GM04504 (cell line): ENCODE results near the gene ACTA2.
"Not testable (repeated sequence)": the region's sequence is repeated elsewhere in the genome, so short reads cannot be mapped to it uniquely, and the experiment has no call there.

Experiments
- DNase-seq: peaks from one replicate; pipeline ENCODE4 v3.0.0-alpha.2; 2012; ENCODE audit warnings: low read depth

Gene ACTA2

DNA sequence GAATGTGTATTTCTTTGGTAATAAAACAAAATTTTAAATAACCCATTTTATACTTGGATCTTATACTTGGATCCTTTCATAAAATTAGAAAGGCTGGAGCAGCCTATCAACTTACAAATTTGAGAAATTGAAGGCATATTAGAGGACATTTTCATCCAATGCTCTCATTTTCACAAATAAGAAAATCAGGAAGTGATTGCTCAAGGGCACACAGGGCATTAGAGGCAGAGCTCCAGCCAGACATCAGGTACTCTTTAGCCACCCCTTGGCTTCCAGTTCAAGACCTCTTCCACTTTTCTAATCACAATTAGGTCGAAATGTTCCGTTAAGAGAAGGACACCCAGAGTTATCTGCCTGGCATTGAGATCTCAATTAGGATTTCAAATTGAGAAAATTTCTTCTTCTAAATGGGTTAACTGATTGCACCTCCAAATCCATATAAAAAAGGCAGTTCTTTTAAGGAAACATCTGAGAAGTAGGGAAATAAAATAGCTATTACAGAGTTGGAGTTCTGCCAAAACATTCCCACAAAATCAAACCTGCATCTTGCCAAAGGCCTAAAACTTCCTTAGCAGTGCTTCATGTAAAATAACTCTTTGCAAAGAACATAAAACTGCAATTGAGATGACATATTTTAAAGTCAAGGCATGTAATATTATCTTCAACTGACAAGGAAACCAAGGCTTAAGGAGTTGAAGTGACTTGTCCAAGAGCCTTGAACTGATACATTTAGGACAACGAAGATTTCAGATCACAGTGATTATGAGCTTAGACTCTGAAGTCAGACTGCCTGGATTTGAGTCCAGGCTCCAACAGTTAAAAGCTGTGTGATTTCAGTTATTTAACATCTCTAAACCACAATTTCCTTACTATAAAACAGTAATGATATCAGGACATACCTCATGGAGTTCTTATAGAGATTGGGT, 2.4 kb downstream of the ACTA2 start:
- no peak for DNase-seq

- DNase-seq = no peak
Measured at GRCh38 chr10:88949051-88949450, 3.5 kb downstream of the ACTA2 start.

GRCh38 chr10:88946965-88947590, 5.5 kb downstream of the ACTA2 start:
- DNase-seq = no peak

DNA sequence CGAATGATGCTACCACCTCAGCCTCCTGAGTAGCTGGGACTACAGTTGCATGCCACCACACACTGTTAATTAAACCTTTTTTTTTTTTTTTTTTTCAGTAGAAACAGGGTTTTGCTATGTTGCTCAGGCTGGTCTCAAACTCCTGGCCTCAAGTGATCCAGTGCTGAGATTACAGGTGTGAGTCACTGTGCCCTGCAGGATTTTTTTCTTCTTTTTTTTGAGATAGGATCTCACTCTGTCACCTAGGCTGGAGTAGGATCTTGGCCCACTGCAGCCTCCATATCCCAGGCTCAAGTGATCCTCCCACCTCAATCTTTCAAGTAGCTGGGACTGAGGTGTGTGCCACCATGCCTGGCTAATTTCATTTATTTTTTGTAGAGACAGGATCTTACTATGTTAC, 6.4 kb downstream of the ACTA2 start:
- DNase-seq = no peak

DNA sequence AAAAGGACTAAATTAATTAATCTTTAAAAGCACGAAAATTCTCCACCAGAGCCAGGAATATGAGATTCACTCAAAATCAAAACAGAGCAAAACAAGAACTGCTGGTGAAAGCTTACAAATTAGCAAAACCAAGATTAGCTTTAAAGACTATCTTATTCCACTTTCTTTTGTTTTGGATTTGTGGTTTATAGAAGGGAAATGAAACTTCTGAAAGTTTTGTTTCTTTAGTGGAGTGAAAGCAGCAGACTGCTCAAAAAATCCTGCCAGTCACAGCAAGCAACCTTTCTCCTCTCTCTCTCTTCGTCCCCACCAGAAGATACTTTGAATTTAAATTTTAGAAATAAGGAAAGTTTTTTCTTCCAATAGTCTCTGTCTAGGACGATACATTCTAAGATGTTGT, 7.8 kb downstream of the ACTA2 start:
- no peak for DNase-seq

GRCh38 chr10:88943778-88944177, 8.8 kb downstream of the ACTA2 start:
- no peak for DNase-seq

DNA sequence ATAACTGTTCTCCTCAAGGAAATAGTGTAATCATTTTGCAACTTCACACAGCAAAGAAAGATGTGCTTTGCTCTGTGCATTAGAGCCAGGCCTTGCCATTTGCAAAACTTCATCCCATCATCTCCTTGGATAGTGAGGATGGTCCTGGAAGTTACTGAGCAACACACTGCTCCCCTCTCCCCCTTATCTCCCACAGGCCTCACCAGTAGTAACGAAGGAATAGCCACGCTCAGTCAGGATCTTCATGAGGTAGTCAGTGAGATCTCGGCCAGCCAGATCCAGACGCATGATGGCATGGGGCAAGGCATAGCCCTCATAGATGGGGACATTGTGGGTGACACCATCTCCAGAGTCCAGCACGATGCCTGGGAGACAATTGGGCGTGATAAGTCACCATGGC, 11.5 kb downstream of the ACTA2 start:
- DNase-seq = no peak

DNA sequence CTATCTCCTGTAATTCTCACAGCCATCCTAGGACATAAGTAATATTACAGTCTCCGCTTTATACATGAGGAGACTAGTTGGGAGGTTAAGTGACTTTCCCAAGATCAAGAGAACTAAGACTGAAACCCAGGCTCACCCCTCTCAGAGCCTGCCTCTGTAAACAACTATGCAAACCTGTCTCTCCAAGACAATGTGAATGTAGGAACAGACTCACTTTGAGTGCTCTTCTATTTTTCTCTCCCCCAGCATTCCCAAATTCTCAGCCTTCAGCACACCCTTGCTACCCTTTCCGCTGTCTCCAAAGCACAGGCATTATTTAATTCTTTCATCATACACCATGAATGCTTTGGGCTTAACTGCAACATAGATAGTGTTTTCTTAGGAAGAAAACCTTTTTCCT, 13.6 kb downstream of the ACTA2 start:
- no peak for DNase-seq

DNA sequence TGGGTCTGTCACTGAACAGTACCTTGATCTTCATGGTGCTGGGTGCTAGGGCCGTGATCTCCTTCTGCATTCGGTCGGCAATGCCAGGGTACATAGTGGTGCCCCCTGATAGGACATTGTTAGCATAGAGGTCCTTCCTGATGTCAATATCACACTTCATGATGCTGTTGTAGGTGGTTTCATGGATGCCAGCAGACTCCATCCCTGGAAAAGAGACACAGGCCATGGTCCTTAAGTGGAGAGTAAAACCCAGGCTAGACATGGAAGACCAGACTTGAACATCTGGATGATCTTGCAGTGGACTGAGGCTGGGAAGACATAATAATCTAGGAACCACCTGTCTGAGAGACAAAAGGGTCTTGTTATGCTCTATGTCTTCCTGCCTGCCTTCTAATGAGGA, 14.5 kb downstream of the ACTA2 start:
- DNase-seq = no peak

- no peak for DNase-seq
Measured at GRCh38 chr10:88936656-88937055, 15.9 kb downstream of the ACTA2 start.

DNA sequence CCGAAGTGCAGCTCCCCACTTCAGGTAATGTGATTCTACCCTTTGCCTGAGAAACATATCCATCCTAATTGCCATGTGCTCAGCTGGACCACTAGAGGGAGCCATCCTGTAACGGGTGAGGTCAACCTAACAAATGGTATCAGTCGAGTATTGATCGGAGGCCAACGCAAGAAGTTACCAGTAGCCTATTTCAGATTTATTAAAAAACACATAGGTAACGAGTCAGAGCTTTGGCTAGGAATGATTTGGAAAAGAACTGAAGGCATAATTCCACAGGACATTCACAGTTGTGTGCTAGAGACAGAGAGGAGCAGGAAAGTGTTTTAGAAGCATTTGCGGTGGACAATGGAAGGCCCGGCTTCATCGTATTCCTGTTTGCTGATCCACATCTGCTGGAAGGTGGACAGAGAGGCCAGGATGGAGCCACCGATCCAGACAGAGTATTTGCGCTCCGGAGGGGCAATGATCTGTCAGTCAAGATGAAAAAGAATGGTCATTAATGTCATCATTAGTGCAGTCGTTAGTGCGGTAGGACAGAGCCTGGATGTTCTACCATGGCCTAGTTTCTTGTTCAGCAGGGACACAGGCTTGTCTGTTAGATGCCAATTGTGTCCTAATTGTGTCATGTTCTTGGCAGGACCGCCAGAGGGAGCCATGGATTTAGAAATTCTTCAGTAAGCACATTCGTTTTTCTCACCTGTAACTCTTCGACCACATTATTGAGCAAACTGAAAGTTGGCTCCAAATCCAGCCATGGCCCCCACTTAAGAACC, 17.5 kb downstream of the ACTA2 start:
- peak; percentile 55 for DNase-seq

- no peak for DNase-seq
Measured at GRCh38 chr10:88933564-88933963, 19.0 kb downstream of the ACTA2 start.

DNA sequence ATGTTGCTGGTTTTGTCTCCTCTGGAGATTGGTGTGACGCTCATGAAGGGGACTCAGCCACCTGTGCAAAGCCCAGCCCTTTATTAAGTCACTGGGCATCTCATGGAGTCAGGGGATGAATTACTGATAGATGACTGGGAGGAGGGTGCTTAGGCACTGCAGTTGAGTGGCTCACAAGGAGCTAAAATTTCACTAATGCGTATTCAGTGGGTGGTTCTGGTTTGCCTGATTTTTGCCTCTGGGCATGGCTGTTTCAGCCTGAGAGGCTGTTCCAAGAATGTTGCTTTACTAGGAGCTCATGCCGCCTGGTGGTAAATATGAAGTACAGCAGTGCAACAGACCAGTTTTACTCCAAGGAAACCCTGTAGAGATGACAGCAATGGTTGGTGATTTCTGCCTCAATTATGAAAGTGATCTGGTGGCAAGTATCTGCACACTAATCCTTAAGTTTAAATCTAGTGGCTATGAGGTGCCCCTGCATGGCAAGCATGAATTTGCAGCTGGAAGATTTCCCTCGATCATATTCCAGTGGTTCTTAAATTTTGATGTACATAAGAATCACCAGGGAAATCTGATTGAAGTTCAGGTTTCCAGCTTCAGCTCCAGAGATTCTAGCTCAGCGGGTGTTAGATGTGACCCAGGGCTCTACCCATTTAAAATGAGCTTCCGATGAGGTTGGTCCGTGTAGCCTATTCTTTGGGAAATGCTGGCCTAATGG, 19.9 kb downstream of the ACTA2 start:
- DNase-seq = peak; percentile 80

GRCh38 chr10:88932029-88932428, 20.5 kb downstream of the ACTA2 start:
- not testable (repeated sequence) for DNase-seq

GRCh38 chr10:88931548-88931947, 21.0 kb downstream of the ACTA2 start:
- no peak for DNase-seq

DNA sequence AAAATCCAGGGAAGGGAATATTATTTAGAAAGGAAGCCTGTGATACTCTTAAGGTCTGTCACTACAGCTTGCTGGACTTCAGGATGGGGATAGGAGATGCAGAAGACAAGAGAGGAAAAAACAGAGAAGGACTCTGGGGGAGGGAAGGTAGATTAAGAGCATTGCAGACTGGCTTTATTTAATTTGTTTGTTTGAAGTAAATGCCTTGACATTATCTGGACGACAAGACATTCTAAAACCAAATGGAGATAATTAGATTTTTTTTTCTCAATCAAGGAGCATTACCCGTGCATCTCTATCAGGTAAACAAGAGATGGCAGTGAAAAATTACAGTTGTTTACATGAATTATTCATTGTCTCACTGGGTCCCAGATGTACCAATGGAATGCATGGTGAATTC, 24.3 kb downstream of the ACTA2 start:
- no peak for DNase-seq

GRCh38 chr10:88927416-88927690, 25.2 kb downstream of the ACTA2 start:
- no peak for DNase-seq

DNA sequence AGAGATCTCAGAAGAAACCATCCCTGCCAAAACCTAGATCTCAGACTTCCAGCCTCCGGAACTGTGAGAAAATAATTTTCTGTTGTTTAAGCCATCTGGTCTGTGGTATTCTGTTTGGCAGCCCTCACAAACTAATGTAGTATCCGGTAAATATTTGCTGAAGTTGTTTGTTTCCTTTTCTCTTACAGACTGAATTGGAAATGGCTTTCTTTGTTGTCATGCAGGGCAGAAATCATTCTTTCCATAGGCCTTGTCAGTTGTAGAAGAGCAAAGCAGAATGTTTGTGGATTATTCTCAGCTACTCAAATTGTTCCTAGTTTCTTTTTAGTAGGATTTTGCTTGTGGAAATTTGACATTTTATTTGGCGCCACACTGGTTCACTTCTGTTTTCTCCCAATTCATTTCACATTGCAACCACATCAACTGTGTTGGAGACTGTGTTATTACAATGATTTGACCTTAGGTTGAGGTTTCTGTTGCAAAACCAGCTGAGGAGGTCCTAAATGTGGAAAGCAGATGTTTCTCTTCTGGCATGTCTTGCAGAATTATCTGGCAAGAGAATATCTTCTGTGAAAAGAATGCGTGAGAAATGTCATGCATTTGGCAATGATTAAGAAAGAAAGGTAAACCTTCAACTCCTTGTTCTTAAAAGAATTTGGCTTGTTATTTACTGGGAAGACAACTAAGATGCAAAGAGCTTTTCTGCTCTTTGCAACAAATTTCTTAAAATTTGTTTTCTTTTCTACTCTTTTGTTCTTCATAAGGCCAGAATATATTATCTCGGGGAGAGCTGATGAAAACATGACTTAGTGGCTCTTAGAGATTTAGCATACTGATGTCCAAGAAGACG, 25.8 kb downstream of the ACTA2 start:
- peak; percentile 93 for DNase-seq

GRCh38 chr10:88923520-88923919, 29.1 kb downstream of the ACTA2 start:
- DNase-seq = no peak

DNA sequence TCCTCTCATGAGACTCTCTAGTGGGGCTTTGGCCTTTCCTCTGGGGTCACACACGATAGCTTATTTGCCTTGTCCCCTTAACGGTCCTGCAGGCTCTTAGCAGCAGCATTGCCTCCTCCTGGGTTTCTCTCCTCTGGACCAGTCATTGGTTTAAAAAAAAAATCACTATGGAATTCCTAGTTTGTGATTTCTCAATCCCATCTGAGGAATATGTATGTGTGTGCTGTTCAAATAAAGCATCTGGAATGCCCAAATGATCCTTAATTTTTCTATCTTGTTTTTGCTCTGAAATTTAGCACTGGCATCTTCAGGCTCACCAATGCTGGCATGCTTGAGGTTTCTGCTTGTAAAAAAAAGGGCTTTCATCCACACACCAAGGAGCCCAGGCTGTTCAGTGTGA, 30.5 kb downstream of the ACTA2 start:
- DNase-seq = no peak

GRCh38 chr10:88920986-88921593, 31.5 kb downstream of the ACTA2 start:
- no peak for DNase-seq
